ENCODE results near the gene PEX13.

Gene PEX13

GRCh38 chr2:61091485-61091884 lies 74.0 kb downstream of the PEX13 start:
- Histone ChIP-seq H3K4me2 (no peak overlapping the region), H3K4me1 (ENCODE audit: low read depth, poor library complexity, severe bottlenecking) (no peaks in the 10 kb centered on the region)

GRCh38 chr2:61096438-61096837 lies 78.9 kb downstream of the PEX13 start:
- TF ChIP-seq CTCF (conservative IDR thresholded peaks at IDR 0.05; ENCODE audit: low read depth, low read length), result no peak
- H3K27ac ChIP-seq, result no peak overlapping the region

More at GRCh38 chr2:61091485-61091884, 74.0 kb downstream of the PEX13 start:
- H4K20me1 ChIP-seq (ENCODE audit: insufficient read depth), result no peaks in the 10 kb centered on the region
- H3K4me3 ChIP-seq (IDR thresholded peaks at IDR 0.05; ENCODE audit: insufficient read depth, low read depth, low read length), result no peak overlapping the region
- H3K9ac ChIP-seq, result no peak overlapping the region
- H3K27ac ChIP-seq, result no peak overlapping the region
- no peaks in the 10 kb centered on the region for H3K79me2 ChIP-seq (ENCODE audit: insufficient read depth, low read depth)
- no peaks in the 10 kb centered on the region for H3K36me3 ChIP-seq (ENCODE audit: insufficient read depth)
- no peaks in the 10 kb centered on the region for H3K27me3 ChIP-seq (ENCODE audit: insufficient read depth, low read depth)
- H2AFZ ChIP-seq (ENCODE audit: low read depth), result no peak overlapping the region
- TF ChIP-seq CTCF (conservative IDR thresholded peaks at IDR 0.05; ENCODE audit: low read depth, low read length), result no peak

GRCh38 chr2:61100801-61101200 lies 83.3 kb downstream of the PEX13 start:
- Histone ChIP-seq H4K20me1 (ENCODE audit: insufficient read depth) (no peaks in the 10 kb centered on the region), H3K4me2 (no peak overlapping the region), H2AFZ (ENCODE audit: low read depth) (no peak overlapping the region), H3K36me3 (ENCODE audit: insufficient read depth) (no peaks in the 10 kb centered on the region), H3K4me1 (ENCODE audit: low read depth, poor library complexity, severe bottlenecking) (no peaks in the 10 kb centered on the region), H3K27me3 (ENCODE audit: insufficient read depth, low read depth) (no peaks in the 10 kb centered on the region), H3K4me3 (IDR thresholded peaks at IDR 0.05; ENCODE audit: insufficient read depth, low read depth, low read length) (no peak overlapping the region), H3K9ac (no peak overlapping the region), H3K27ac (no peak overlapping the region), H3K79me2 (ENCODE audit: insufficient read depth, low read depth) (no peaks in the 10 kb centered on the region)
- TF ChIP-seq CTCF (conservative IDR thresholded peaks at IDR 0.05; ENCODE audit: low read depth, low read length), result no peak

More at GRCh38 chr2:61096438-61096837, 78.9 kb downstream of the PEX13 start:
- Histone ChIP-seq H3K79me2 (ENCODE audit: insufficient read depth, low read depth) (no peaks in the 10 kb centered on the region), H3K4me3 (IDR thresholded peaks at IDR 0.05; ENCODE audit: insufficient read depth, low read depth, low read length) (no peak overlapping the region), H2AFZ (ENCODE audit: low read depth) (no peak overlapping the region), H3K36me3 (ENCODE audit: insufficient read depth) (no peaks in the 10 kb centered on the region), H3K4me2 (no peak overlapping the region), H4K20me1 (ENCODE audit: insufficient read depth) (no peaks in the 10 kb centered on the region), H3K4me1 (ENCODE audit: low read depth, poor library complexity, severe bottlenecking) (no peaks in the 10 kb centered on the region), H3K9ac (no peak overlapping the region), H3K27me3 (ENCODE audit: insufficient read depth, low read depth) (no peaks in the 10 kb centered on the region)
